HG03097 (cell line): ENCODE data around the gene DRAXIN.

ENCODE experiments used
- ATAC-seq: cut with Tn5 transposase; IDR thresholded peaks from one replicate; pipeline ENCODE4 v1.9.1; 2021; ENCODE audit not compliant: unreplicated experiment, low FRiP score

The DRAXIN gene

GRCh38 chr1:11654939-11655808 lies 36.3 kb upstream of the DRAXIN start:
- ATAC-seq: no peak

- ATAC-seq: no peak
Observed at GRCh38 chr1:11657654-11658053, 33.9 kb upstream of the DRAXIN start.

- no peak for ATAC-seq
Observed at GRCh38 chr1:11658542-11658941, 33.0 kb upstream of the DRAXIN start.

GRCh38 chr1:11659748-11660147 lies 31.8 kb upstream of the DRAXIN start:
- ATAC-seq: no peak

- ATAC-seq: no peak
Observed at GRCh38 chr1:11661103-11661502, 30.4 kb upstream of the DRAXIN start.

- peak; percentile 35 for ATAC-seq
Observed at GRCh38 chr1:11664336-11665065, 27.0 kb upstream of the DRAXIN start.

- ATAC-seq: no peak
Observed at GRCh38 chr1:11668516-11668915, 23.0 kb upstream of the DRAXIN start.

GRCh38 chr1:11670747-11671146 lies 20.8 kb upstream of the DRAXIN start:
- ATAC-seq: no peak

GRCh38 chr1:11671205-11671543 lies 20.3 kb upstream of the DRAXIN start:
- ATAC-seq: no peak

- no peak for ATAC-seq
Observed at GRCh38 chr1:11671544-11672286, 19.8 kb upstream of the DRAXIN start.

- ATAC-seq: no peak
Observed at GRCh38 chr1:11673089-11673769, 18.3 kb upstream of the DRAXIN start.

- ATAC-seq: no peak
Observed at GRCh38 chr1:11674488-11674887, 17.0 kb upstream of the DRAXIN start.

- no peak for ATAC-seq
Observed at GRCh38 chr1:11675325-11675724, 16.2 kb upstream of the DRAXIN start.

- no peak for ATAC-seq
Observed at GRCh38 chr1:11676386-11677103, 15.0 kb upstream of the DRAXIN start.

- no peak for ATAC-seq
Observed at GRCh38 chr1:11678442-11678841, 13.1 kb upstream of the DRAXIN start.

GRCh38 chr1:11680270-11681070 lies 11.0 kb upstream of the DRAXIN start:
- ATAC-seq: no peak

GRCh38 chr1:11681071-11681771 lies 10.3 kb upstream of the DRAXIN start, which contains the start of gene MAD2L2:
Gene MAD2L2, minus strand, starts transcription at chr1:11681148. Its CDS starts 547 bp downstream, at chr1:11680601.
- ATAC-seq: peak; percentile 86

- no peak for ATAC-seq
Observed at GRCh38 chr1:11682287-11682771, 9.2 kb upstream of the DRAXIN start.
